Cardiac muscle cell (in vitro differentiated cells and primary cell): ENCODE measurements around the gene NEU3. TPM values are rescaled to one million over a fixed set of nuclear protein-coding genes. Genes with fewer than 3 reads are reported as not detected.
"Not testable (repeated sequence)": the region's sequence is repeated elsewhere in the genome, so short reads cannot be mapped to it uniquely, and the experiment has no call there.

Experiments used
- DNase-seq, 2 donors: peaks; one replicate each; pipeline versions ENCODE4 v3.0.0 to v3.0.0-alpha.2; 2010 to 2017; ENCODE audit warnings: low read depth in 1 of 2, low spot score in 1 of 2
- H3K27ac ChIP-seq: fragments of 200-600 bp; sonication (generic); 2 replicates; pipeline ENCODE4 v1.5.1; 2016
- H3K27me3 ChIP-seq: fragments of 200-600 bp; sonication (generic); 2 replicates; pipeline ENCODE4 v1.6.0; 2016; ENCODE audit warnings: control low read depth
- H3K36me3 ChIP-seq: fragments of 200-600 bp; sonication (generic); 2 replicates; pipeline ENCODE4 v1.5.1; 2016; ENCODE audit warnings: control low read depth
- H3K4me1 ChIP-seq: fragments of 200-600 bp; sonication (generic); 2 replicates; pipeline ENCODE4 v1.8.1; 2017; ENCODE audit warnings: low read depth, mild to moderate bottlenecking, mixed run types
- H3K4me3 ChIP-seq: fragments of 200-600 bp; sonication (generic); 2 replicates; pipeline ENCODE4 v1.5.1; 2016; ENCODE audit warnings: mild to moderate bottlenecking
- H3K9me3 ChIP-seq: fragments of 200-600 bp; sonication (generic); 2 replicates; pipeline ENCODE4 v1.5.1; 2017; ENCODE audit warnings: low read depth, mild to moderate bottlenecking, control low read depth
- polyA plus RNA-seq: library from polyadenylated mRNA; unstranded; fragments of >200 nt; fragmentation: Nextera tagmentation; extraction: Ambion mirVana; gene quantifications from 2 replicates; pipeline ENCODE4 v1.2.1, GENCODE V29; 2016
- total RNA-seq: library from RNA; depleted of rRNA; stranded (reverse); fragments of >200 nt; gene quantifications from 2 replicates; pipeline ENCODE4 v1.2.3, GENCODE V29; 2016
- TF ChIP-seq, protein P1 (sequence below): IDR thresholded peaks from 2 replicates; pipeline ENCODE4 v1.5.1; 2012; ENCODE audit warnings: low read depth, mild to moderate bottlenecking, low read length

Gene NEU3
- total and polyA plus RNA-seq, 2 experiments from 2014 or later: 4.4 to 14.3 TPM

DNA sequence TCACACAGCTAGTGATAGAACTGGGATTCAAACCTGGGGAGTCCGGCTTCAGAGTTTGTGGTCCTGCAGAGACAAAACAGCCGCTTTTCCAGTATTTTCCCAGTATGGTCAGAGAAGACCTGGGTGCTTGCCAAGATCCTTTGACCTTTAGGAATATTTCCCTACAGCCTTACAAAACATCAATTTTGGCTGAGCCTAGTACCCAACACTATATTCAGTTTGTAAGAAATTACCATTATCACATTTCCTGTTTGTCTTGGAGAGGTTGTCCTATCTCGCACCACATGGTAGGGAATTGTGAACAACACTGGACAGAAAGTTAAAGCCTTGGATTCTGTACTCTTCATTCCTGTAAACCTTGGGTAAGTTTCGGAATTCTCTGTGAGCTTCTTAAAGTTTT lies 10.7 kb upstream of the NEU3 start:
- H3K36me3 ChIP-seq: peaks cover 13% of the 10 kb centered on the region

DNA sequence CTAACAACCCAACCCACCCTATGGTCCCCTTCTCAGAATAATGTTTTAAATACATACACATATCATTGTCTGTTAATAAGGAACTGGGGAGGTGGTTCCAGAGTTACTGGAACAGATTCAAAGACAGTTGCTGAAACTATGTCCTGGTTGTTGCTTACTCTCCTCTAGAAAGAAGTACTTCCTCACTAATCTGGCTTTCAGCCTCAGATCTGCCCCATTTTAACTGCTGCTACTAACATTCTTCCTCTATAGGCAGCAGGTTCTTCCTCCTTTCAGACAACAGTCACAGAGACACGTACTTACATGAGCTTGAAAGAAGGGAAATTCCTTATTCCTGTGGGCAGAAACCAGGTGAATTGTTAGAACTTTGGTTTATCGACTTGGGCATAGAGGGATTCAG lies 8.1 kb upstream of the NEU3 start:
- TF ChIP-seq, protein P1, sequence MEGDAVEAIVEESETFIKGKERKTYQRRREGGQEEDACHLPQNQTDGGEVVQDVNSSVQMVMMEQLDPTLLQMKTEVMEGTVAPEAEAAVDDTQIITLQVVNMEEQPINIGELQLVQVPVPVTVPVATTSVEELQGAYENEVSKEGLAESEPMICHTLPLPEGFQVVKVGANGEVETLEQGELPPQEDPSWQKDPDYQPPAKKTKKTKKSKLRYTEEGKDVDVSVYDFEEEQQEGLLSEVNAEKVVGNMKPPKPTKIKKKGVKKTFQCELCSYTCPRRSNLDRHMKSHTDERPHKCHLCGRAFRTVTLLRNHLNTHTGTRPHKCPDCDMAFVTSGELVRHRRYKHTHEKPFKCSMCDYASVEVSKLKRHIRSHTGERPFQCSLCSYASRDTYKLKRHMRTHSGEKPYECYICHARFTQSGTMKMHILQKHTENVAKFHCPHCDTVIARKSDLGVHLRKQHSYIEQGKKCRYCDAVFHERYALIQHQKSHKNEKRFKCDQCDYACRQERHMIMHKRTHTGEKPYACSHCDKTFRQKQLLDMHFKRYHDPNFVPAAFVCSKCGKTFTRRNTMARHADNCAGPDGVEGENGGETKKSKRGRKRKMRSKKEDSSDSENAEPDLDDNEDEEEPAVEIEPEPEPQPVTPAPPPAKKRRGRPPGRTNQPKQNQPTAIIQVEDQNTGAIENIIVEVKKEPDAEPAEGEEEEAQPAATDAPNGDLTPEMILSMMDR: no peak
- DNase-seq: no peak
- H3K9me3 ChIP-seq: no peaks in the 10 kb centered on the region
- peaks cover 13% of the 10 kb centered on the region for H3K4me1 ChIP-seq
- no peak overlapping the region for H3K27ac ChIP-seq
- H3K36me3 ChIP-seq: peaks cover 13% of the 10 kb centered on the region
- H3K27me3 ChIP-seq: no peaks in the 10 kb centered on the region
- H3K4me3 ChIP-seq: no peak overlapping the region

More for the DNA sequence above, 10.7 kb upstream of the NEU3 start:
- no peaks in the 10 kb centered on the region for H3K9me3 ChIP-seq
- H3K27ac ChIP-seq: no peak overlapping the region
- H3K27me3 ChIP-seq: no peaks in the 10 kb centered on the region
- TF ChIP-seq, protein P1: no peak
- H3K4me3 ChIP-seq: no peak overlapping the region
- DNase-seq: peak in 1 of 2 donors; percentile 44
- peaks cover 7% of the 10 kb centered on the region for H3K4me1 ChIP-seq

DNA sequence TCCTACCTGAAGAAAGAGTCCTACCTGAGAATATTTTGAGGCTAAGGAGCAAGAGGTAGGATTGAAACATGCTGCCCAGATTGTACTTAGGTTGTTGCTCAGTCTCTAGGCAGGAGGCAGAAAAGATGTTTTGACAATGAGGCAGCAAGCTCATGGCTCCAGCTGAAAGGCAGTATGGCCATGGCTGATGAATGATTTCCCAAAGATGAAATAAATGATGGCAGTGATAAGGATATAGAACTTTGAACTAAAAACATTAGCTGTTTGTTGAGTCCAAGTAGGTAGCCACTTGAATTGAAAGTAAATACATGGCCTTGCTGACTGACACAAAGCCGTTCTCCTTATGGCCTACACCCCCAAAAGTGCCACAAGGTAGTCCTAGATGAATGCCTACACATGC lies 6.8 kb upstream of the NEU3 start:
- no peaks in the 10 kb centered on the region for H3K9me3 ChIP-seq
- H3K4me1 ChIP-seq: peaks cover 13% of the 10 kb centered on the region
- DNase-seq: no peak
- H3K4me3 ChIP-seq: no peak overlapping the region
- H3K27ac ChIP-seq: no peak overlapping the region
- peaks cover 13% of the 10 kb centered on the region for H3K36me3 ChIP-seq
- TF ChIP-seq, protein P1: no peak
- no peaks in the 10 kb centered on the region for H3K27me3 ChIP-seq

DNA sequence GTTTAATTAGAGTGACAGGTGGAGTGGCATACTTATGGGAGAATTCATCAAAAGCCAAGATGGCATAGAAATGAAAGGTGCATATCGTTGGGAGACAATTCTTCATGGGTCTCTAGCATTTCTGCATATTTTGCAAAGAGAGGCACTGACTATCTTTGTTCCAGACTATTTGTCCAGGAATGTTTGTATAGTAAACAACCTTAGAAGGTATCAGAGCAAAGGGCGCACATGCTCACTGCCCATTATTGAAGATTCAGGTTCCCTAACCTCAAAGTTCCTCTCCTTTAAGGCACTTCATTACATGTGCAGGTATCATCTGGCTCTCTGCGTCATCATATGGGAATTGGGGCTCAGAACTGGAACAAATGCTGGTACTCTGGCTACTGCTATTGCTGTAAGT lies 4.7 kb upstream of the NEU3 start:
- Histone ChIP-seq H3K9me3 (no peaks in the 10 kb centered on the region), H3K36me3 (no peaks in the 10 kb centered on the region), H3K4me3 (no peak overlapping the region), H3K27ac (no peak overlapping the region), H3K4me1 (peaks cover 13% of the 10 kb centered on the region), H3K27me3 (no peaks in the 10 kb centered on the region)
- DNase-seq: no peak
- TF ChIP-seq, protein P1: no peak

DNA sequence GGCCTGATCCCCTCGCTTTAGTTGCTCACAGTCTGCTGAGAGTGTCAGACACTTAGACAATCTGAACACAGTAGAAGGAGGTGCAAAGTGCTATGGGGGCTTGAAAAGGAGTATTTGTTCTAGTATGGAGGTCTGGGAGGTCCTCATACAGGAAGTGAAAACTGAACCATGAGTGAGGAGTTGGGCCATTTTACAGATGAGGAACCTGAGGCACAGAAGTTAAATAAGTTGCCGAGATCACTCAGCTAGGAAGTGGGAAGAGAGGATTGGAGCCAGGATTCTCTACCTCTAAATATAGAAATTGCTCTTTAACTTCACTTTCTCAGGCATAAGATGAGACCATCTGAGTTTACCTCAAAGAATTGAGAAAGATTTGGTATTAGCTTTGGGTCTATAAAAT lies 4.0 kb upstream of the NEU3 start:
- TF ChIP-seq, protein P1: no peak
- Histone ChIP-seq H3K4me3 (no peak overlapping the region), H3K36me3 (no peaks in the 10 kb centered on the region), H3K9me3 (no peaks in the 10 kb centered on the region), H3K4me1 (peaks cover 18% of the 10 kb centered on the region), H3K27me3 (no peaks in the 10 kb centered on the region), H3K27ac (no peak overlapping the region)
- DNase-seq: no peak

- Histone ChIP-seq H3K27ac (peak overlapping the region; percentile 74), H3K9me3 (no peaks in the 10 kb centered on the region), H3K4me1 (peaks cover 5% of the 10 kb centered on the region), H3K36me3 (no peaks in the 10 kb centered on the region), H3K27me3 (no peaks in the 10 kb centered on the region), H3K4me3 (peak overlapping the region; percentile 58)
- TF ChIP-seq, protein P1: no peak
- peak in 1 of 2 donors; percentile 29 for DNase-seq
Observed at GRCh38 chr11:74989260-74989638, 516 bp downstream of the NEU3 start.

DNA sequence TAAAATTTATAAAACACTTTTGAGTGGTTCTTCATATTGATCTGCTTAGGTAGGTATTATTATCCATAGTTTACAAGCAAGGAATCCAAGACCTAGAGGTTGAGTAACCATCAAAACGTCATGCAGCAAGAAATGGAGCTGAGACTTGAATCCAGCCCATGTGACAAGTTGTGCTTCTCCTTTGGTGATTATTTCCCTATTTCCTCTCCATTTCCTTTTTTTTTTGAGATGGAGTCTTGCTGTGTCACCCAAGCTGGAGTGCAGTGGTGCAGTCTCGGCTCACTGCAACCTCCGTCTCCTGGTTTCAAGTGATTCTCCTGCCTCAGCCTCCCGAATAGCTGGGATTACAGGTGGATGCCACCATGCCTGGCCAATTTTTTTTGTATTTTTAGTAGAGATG lies 1.4 kb downstream of the NEU3 start:
- H3K4me3 ChIP-seq: peak overlapping the region; percentile 58
- H3K4me1 ChIP-seq, H3K27me3 ChIP-seq, H3K36me3 ChIP-seq, H3K27ac ChIP-seq, H3K9me3 ChIP-seq, DNase-seq: not testable (repeated sequence)
